HepG2 (cell line): Measurements from ENCODE around the gene KDM4E. TPM values are rescaled to one million over a fixed set of nuclear protein-coding genes. Genes with fewer than 3 reads are reported as not detected.
A peak's percentile ranks its signal among the peaks of the same experiment; 100 is the strongest.

Experiments
- ATAC-seq: fragments of 200-7000 bp; cut with Tn5 transposase; 3 replicates; pipeline ENCODE4 v1.9.1; 2020; ENCODE audit warnings: mild to moderate bottlenecking, moderate library complexity
- BruUV-seq: library from RNA; stranded (reverse); fragments of 400-500 nt; replicated peaks from 2 replicates; lab custom pipeline; 2021; lab: Mats Ljungman, UMichigan
- CTCF ChIA-PET: fragments of 300-600 bp; formaldehyde crosslinking; extraction: SDS; loops from one replicate; lab custom pipeline; 2021; ENCODE audit warnings: low total read pairs, inconsistent platforms, low intra/inter-chr PET ratio; lab: Yijun Ruan, JAX
- POLR2A ChIA-PET: fragments of 350-600 bp; sonication (Branson Sonifier 250); formaldehyde crosslinking; loops from one replicate; lab custom pipeline; 2020; ENCODE audit warnings: antibody characterized with exemption, inconsistent platforms; lab: Yijun Ruan, JAX
- DNase-seq: peaks from one replicate; pipeline ENCODE4 v3.0.0-alpha.2; 2015; ENCODE audit warnings: low spot score
- FAIRE-seq: peaks from 3 replicates; lab custom pipeline; 2011; peaks lifted over from hg19 to GRCh38; lab: Jason Lieb, UNC
- H2AFZ ChIP-seq: one replicate; pipeline ENCODE4 v1.6.1; 2011; ENCODE audit warnings: low read length, inconsistent platforms
- H3K27ac ChIP-seq: fragments of 300-600 bp; 3 replicates; pipeline ENCODE4 v1.8.0; 2011; ENCODE audit warnings: mixed run types, mild to moderate bottlenecking, mixed read lengths, low read length, inconsistent platforms; ENCODE audit not compliant: insufficient read depth; ENCODE audit errors: extremely low read length
- H3K27me3 ChIP-seq, 2 experiments: fragments of 200-600 bp in 1 of 2; 2 replicates in 1 of 2; 3 replicates in 1 of 2; pipeline versions ENCODE4 v1.6.0 to v1.8.0; 2011; ENCODE audit warnings: low read length in 2 of 2, mild to moderate bottlenecking in 2 of 2, moderate library complexity in 2 of 2, inconsistent platforms in 1 of 2; ENCODE audit not compliant: insufficient read depth in 2 of 2, control insufficient read depth in 1 of 2
- H3K36me3 ChIP-seq, 2 experiments: fragments of 200-600 bp in 1 of 2; replicated peaks in 1 of 2; 2 replicates in 1 of 2; 3 replicates in 1 of 2; pipeline versions ENCODE4 v1.5.1 to v1.8.0; 2011; ENCODE audit warnings: low read length in 2 of 2, inconsistent platforms in 1 of 2; ENCODE audit not compliant: insufficient read depth in 2 of 2, control insufficient read depth in 1 of 2
- H3K4me1 ChIP-seq: 2 replicates; pipeline ENCODE4 v1.5.1; 2012; ENCODE audit warnings: low read length, inconsistent platforms; ENCODE audit not compliant: insufficient read depth
- H3K4me2 ChIP-seq: 2 replicates; pipeline ENCODE4 v1.6.0; 2011; ENCODE audit warnings: low read depth, low read length, inconsistent platforms
- H3K4me3 ChIP-seq, 3 experiments: fragments of 200-600 bp in 1 of 3; sonication (generic), shearing (Covaris generic) in 1 of 3; replicated peaks in 1 of 3; 2 replicates each; pipeline ENCODE4 v1.5.1; 2011 to 2016; ENCODE audit warnings: low read length in 3 of 3, inconsistent platforms in 2 of 3, low read depth in 2 of 3, mild to moderate bottlenecking in 2 of 3, control low read depth in 1 of 3, mixed read lengths in 1 of 3; ENCODE audit not compliant: insufficient read depth in 1 of 3
- H3K79me2 ChIP-seq: one replicate; pipeline ENCODE4 v1.6.1; 2011; ENCODE audit warnings: low read length, inconsistent platforms; ENCODE audit not compliant: insufficient read depth
- H3K9ac ChIP-seq: 2 replicates; pipeline ENCODE4 v1.6.0; 2011; ENCODE audit warnings: mild to moderate bottlenecking, low read depth, low read length, inconsistent platforms; ENCODE audit not compliant: insufficient read depth
- H3K9me3 ChIP-seq: 2 replicates; pipeline ENCODE4 v1.5.1; 2012; ENCODE audit warnings: mild to moderate bottlenecking, low read length
- H4K20me1 ChIP-seq: 2 replicates; pipeline ENCODE4 v1.6.0; 2011; ENCODE audit warnings: inconsistent platforms, mild to moderate bottlenecking, low read length, moderate library complexity; ENCODE audit not compliant: insufficient read depth
- SP1 ChIP-seq, 2 experiments: fragments of 450-650 bp in 1 of 2; sonication (generic) in 1 of 2; formaldehyde crosslinking in 1 of 2; IDR thresholded peaks; 2 replicates each; pipeline versions ENCODE4 v1.4.0 to v1.6.1; 2016 to 2020; ENCODE audit warnings: missing genetic modification reagents in 1 of 2
- TP53 ChIP-seq: sonication (generic); formaldehyde crosslinking; conservative IDR thresholded peaks from 2 replicates; pipeline ENCODE4 v1.4.0; 2020; ENCODE audit warnings: missing genetic modification reagents
- ZNF790 ChIP-seq: sonication (generic); formaldehyde crosslinking; IDR thresholded peaks from 2 replicates; pipeline ENCODE4 v1.8.0; 2022; ENCODE audit warnings: missing genetic modification reagents, mild to moderate bottlenecking, borderline replicate concordance
- WGBS: methylation state at CpG from one replicate; pipeline ENCODE4 v1.1.6; 2017; ENCODE audit warnings: low lambda C conversion rate; 5-methylcytosine and 5-hydroxymethylcytosine counted together
- in situ Hi-C: cut with HindIII; loops from 2 replicates; pipeline ENCODE4 v1.10.0; 2017; ENCODE audit warnings: low pct_unique_long_range_greater_than_20kb; ENCODE audit not compliant: extremely low pct_ligation_motif_present
- intact Hi-C: fragments of 100-400 bp; cut with micrococcal nuclease; formaldehyde crosslinking; loops from one replicate; pipeline ENCODE4 v1.10.0; 2022; ENCODE audit not compliant: unreplicated experiment
- polyA plus RNA-seq, 8 experiments: library from polyadenylated mRNA; depleted of rRNA in 3 of 8; stranded (reverse) in 7 of 8; unstranded in 1 of 8; fragments of >200 nt; fragmentation: Illumina TruSeq in 4 of 8; extraction: Trizol in 4 of 8; gene quantifications; 2 replicates each; pipeline versions ENCODE4 v1.2.1 to v1.2.3, GENCODE V29; 2011 to 2016; ENCODE audit warnings: low read depth in 4 of 8, missing spikeins in 1 of 8, mixed read lengths in 1 of 8; ENCODE audit not compliant: insufficient read depth in 1 of 8
- total RNA-seq, 5 experiments: library from RNA; depleted of rRNA; stranded (reverse); fragments of >200 nt; fragmentation: Illumina TruSeq; extraction: Trizol; gene quantifications; 2 replicates each; pipeline ENCODE4 v1.2.3, GENCODE V29; 2016; ENCODE audit warnings: low read depth in 1 of 5

The KDM4E gene
- total and polyA plus RNA-seq, 2 of the 13 experiments (the other 11 are each of a cell fraction or from before 2014, with no cell fraction given) = not detected

GRCh38 chr11:95059046-95059445 is 34.0 kb downstream of the KDM4E start:
- BruUV-seq = no TSS peak
- CTCF ChIA-PET = no interaction called here

DNA sequence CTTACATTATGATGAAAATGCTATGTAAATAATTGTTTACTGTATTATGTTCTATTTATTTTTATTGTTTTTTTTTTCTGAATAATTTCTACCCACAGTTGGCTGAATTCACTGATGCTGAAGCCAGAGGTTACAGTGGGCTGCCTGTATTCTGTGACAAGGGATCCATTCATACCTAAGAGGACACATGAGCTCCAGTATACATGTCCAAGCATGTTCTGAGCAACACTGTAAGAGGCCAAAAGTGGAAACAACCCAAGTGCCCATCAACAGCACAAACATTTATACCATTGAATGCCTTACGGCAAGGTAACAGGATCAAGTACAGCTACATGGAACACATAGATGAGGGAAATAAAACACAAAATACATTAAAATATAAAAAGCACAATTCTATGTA is 40.3 kb downstream of the KDM4E start:
- no peak overlapping the region for H3K4me3 ChIP-seq
- ATAC-seq (no peak), DNase-seq (no peak), FAIRE-seq (no peak)
- no peaks in the 10 kb centered on the region; a peak in 1 of 5 replicates for H3K27me3 ChIP-seq
- BruUV-seq = no TSS peak
- H2AFZ ChIP-seq = no peak overlapping the region
- peaks cover 18% of the 10 kb centered on the region for H3K4me1 ChIP-seq
- H3K9ac ChIP-seq = no peak overlapping the region
- peaks cover under 1% of the 10 kb centered on the region; the same call in 1 of the 2 replicates for H4K20me1 ChIP-seq
- POLR2A ChIA-PET = no interaction called here
- CTCF ChIA-PET = no interaction called here
- no peak overlapping the region for H3K4me2 ChIP-seq
- in situ Hi-C loops = loop anchor here (10.0 kb wide), 1 partner anchor 639 kb away; no protein-coding TSS in a partner anchor
- no peaks in the 10 kb centered on the region for H3K36me3 ChIP-seq
- intact Hi-C loops = loop anchor here (10.0 kb wide), 1 partner anchor 551 kb away; the partner anchor contains the start of gene C11orf97
- 95% methylated on average over 1 of the region's 1 CpG for WGBS
- TF ChIP-seq ZNF790 (CRISPR knock-in tag) (no peak), TP53 (CRISPR knock-in tag) (peak; percentile 94; the same call in 1 of the 2 replicates)
- peaks cover 24% of the 10 kb centered on the region for H3K79me2 ChIP-seq
- H3K9me3 ChIP-seq = no peaks in the 10 kb centered on the region
- no peak overlapping the region for H3K27ac ChIP-seq

More at GRCh38 chr11:95059046-95059445, 34.0 kb downstream of the KDM4E start:
- in situ Hi-C loops (no loop called here), intact Hi-C loops (no loop called here)
- no peak overlapping the region for H3K4me2 ChIP-seq
- H3K79me2 ChIP-seq = no peaks in the 10 kb centered on the region
- no peak overlapping the region for H2AFZ ChIP-seq
- H3K27me3 ChIP-seq = no peaks in the 10 kb centered on the region
- no peaks in the 10 kb centered on the region; the same call in 1 of the 2 replicates for H4K20me1 ChIP-seq
- DNase-seq = no peak
- 35% methylated on average over 6 of the region's 6 CpGs for WGBS
- H3K4me1 ChIP-seq = no peaks in the 10 kb centered on the region
- no peaks in the 10 kb centered on the region for H3K36me3 ChIP-seq
- FAIRE-seq = no peak
- H3K9me3 ChIP-seq = no peaks in the 10 kb centered on the region
- no peak overlapping the region for H3K4me3 ChIP-seq
- no peak for TF ChIP-seq SP1 (IDR thresholded peaks at IDR 0.05)
- no peak for TF ChIP-seq SP1 (CRISPR knock-in tag; IDR thresholded peaks at IDR 0.05)
- TF ChIP-seq, all 625 proteins: peak for 0
- POLR2A ChIA-PET = no interaction called here
- ATAC-seq = no peak
- Histone ChIP-seq H3K9ac (no peak overlapping the region), H3K27ac (no peak overlapping the region)
